A673 (cell line): ENCODE data around the gene GJD3. TPM values are rescaled to one million over a fixed set of nuclear protein-coding genes. Genes with fewer than 3 reads are reported as not detected.
A peak's percentile ranks its signal among the peaks of the same experiment; 100 is the strongest.

Experiments used
- BruUV-seq: library from RNA; stranded (reverse); fragments of 400-500 nt; replicated peaks from 2 replicates; lab custom pipeline; 2021; lab: Mats Ljungman, UMichigan
- CTCF ChIA-PET: fragments of 300-600 bp; sonication (Branson Sonifier 250); formaldehyde crosslinking; loops from one replicate; lab custom pipeline; 2022; ENCODE audit warnings: antibody characterized with exemption; lab: Charles Lee
- POLR2A ChIA-PET: fragments of 300-600 bp; sonication (Branson Sonifier 250); formaldehyde crosslinking; loops from one replicate; lab custom pipeline; 2022; ENCODE audit warnings: antibody characterized with exemption; ENCODE audit not compliant: low non-redundant PET; lab: Charles Lee
- DNase-seq: peaks from one replicate; pipeline ENCODE4 v3.0.0-alpha.2; 2015; ENCODE audit warnings: low spot score
- H3K27ac ChIP-seq: fragments of 200-600 bp; sonication (generic); 2 replicates; pipeline ENCODE4 v1.5.1; 2016; ENCODE audit warnings: mixed run types, low read depth, mild to moderate bottlenecking, mixed read lengths, antibody characterized with exemption, low read length; ENCODE audit not compliant: poor library complexity, severe bottlenecking
- H3K27me3 ChIP-seq: fragments of 200-600 bp; sonication (generic); replicated peaks from 2 replicates; pipeline ENCODE4 v1.6.1; 2017; ENCODE audit warnings: mixed run types, low read depth, mild to moderate bottlenecking, mixed read lengths, antibody characterized with exemption, low read length; ENCODE audit not compliant: insufficient read depth, poor library complexity
- H3K36me3 ChIP-seq: fragments of 200-600 bp; sonication (generic); 2 replicates; pipeline ENCODE4 v1.6.1; 2016; ENCODE audit warnings: mixed run types, mild to moderate bottlenecking, mixed read lengths, antibody characterized with exemption, low read length; ENCODE audit not compliant: insufficient read depth, poor library complexity, severe bottlenecking
- H3K4me1 ChIP-seq: fragments of 200-600 bp; sonication (generic); 2 replicates; pipeline ENCODE4 v1.6.1; 2017; ENCODE audit warnings: mixed run types, mild to moderate bottlenecking, mixed read lengths, antibody characterized with exemption, low read length; ENCODE audit not compliant: insufficient read depth, poor library complexity, severe bottlenecking
- H3K4me3 ChIP-seq: fragments of 200-600 bp; sonication (generic); 2 replicates; pipeline ENCODE4 v1.5.1; 2016; ENCODE audit warnings: low read depth, mixed run types, mild to moderate bottlenecking, mixed read lengths, low read length; ENCODE audit not compliant: poor library complexity, severe bottlenecking
- H3K9me3 ChIP-seq: fragments of 200-600 bp; sonication (generic); 2 replicates; pipeline ENCODE4 v1.6.1; 2016; ENCODE audit warnings: mixed run types, low read depth, mild to moderate bottlenecking, mixed read lengths, antibody characterized with exemption, low read length; ENCODE audit not compliant: poor library complexity, severe bottlenecking
- EZH2 ChIP-seq: fragments of 200-600 bp; sonication (generic); IDR thresholded peaks from 2 replicates; pipeline ENCODE4 v1.6.1; 2017; ENCODE audit warnings: borderline replicate concordance, low read depth, mild to moderate bottlenecking, mixed read lengths, antibody characterized with exemption, low read length; ENCODE audit not compliant: poor library complexity, severe bottlenecking
- intact Hi-C: fragments of 100-400 bp; cut with micrococcal nuclease; formaldehyde crosslinking; loops from one replicate; pipeline ENCODE4 v1.10.0; 2022; ENCODE audit not compliant: unreplicated experiment
- total RNA-seq: library from RNA; stranded (reverse); gene quantifications from 2 replicates; pipeline ENCODE4 v1.2.3, GENCODE V29; 2021
- TF ChIP-seq, protein P1 (sequence below): fragments of 300-800, 200-600 bp; sonication (generic); conservative IDR thresholded peaks from 2 replicates; pipeline ENCODE4 v1.5.1; 2017; ENCODE audit warnings: low read depth, mild to moderate bottlenecking, antibody characterized with exemption, low read length, moderate library complexity, mixed read lengths

GJD3 gene
- total RNA-seq, 1 experiment from 2014 or later, result not detected

DNA sequence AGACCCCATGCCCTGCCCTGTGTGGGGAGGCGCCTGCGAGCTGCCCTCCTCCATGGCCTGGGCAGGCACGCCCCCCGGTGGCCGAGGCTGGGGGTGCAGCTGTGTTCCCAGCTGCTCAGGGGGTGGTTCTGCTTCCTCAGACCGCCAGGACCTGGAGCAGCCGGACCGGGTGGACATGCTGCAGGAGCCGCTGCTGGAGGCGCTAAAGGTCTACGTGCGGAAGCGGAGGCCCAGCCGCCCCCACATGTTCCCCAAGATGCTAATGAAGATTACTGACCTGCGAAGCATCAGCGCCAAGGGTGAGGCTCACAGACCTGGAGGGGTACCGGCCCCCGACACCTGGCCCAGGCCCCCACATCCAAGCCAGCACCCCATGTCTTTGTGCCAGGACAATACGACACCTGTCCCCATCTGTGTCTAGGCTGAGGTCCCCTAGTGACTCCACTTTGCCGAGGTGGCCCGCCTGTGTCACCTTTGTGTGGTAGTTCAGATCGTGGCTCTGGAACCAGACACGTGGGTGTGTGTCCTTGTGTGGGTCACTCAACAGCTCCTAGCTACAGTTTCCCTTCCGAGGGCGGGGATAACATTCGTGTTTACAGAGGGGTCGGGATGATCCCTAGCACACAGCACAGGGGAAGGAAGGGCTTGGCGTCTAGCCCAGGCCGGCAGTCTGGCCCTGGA lies 9.3 kb downstream of the GJD3 start:
- ChIA-PET CTCF (interaction anchor here (0.6 to 2.6 kb wide), 4 partner anchors 48 to 1124 kb away, joined by 4 to 16 read pairs (median 6); no protein-coding TSS in a partner anchor), POLR2A (no interaction called here)
- peaks cover 13% of the 10 kb centered on the region for H3K36me3 ChIP-seq
- H3K4me1 ChIP-seq, result peaks cover 17% of the 10 kb centered on the region
- BruUV-seq, result no TSS peak
- intact Hi-C loops, result loop anchor here (1.0 to 10.0 kb wide), 2 partner anchors 52 to 210 kb away; partner anchors contain the start of gene CCR7
- H3K27ac ChIP-seq, result no peak overlapping the region
- H3K4me3 ChIP-seq, result no peak overlapping the region
- no peak for TF ChIP-seq EZH2
- TF ChIP-seq, protein P1, sequence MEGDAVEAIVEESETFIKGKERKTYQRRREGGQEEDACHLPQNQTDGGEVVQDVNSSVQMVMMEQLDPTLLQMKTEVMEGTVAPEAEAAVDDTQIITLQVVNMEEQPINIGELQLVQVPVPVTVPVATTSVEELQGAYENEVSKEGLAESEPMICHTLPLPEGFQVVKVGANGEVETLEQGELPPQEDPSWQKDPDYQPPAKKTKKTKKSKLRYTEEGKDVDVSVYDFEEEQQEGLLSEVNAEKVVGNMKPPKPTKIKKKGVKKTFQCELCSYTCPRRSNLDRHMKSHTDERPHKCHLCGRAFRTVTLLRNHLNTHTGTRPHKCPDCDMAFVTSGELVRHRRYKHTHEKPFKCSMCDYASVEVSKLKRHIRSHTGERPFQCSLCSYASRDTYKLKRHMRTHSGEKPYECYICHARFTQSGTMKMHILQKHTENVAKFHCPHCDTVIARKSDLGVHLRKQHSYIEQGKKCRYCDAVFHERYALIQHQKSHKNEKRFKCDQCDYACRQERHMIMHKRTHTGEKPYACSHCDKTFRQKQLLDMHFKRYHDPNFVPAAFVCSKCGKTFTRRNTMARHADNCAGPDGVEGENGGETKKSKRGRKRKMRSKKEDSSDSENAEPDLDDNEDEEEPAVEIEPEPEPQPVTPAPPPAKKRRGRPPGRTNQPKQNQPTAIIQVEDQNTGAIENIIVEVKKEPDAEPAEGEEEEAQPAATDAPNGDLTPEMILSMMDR, result peak; percentile 76
- H3K27me3 ChIP-seq, result no peaks in the 10 kb centered on the region
- no peaks in the 10 kb centered on the region for H3K9me3 ChIP-seq
- peak; percentile 55 for DNase-seq

DNA sequence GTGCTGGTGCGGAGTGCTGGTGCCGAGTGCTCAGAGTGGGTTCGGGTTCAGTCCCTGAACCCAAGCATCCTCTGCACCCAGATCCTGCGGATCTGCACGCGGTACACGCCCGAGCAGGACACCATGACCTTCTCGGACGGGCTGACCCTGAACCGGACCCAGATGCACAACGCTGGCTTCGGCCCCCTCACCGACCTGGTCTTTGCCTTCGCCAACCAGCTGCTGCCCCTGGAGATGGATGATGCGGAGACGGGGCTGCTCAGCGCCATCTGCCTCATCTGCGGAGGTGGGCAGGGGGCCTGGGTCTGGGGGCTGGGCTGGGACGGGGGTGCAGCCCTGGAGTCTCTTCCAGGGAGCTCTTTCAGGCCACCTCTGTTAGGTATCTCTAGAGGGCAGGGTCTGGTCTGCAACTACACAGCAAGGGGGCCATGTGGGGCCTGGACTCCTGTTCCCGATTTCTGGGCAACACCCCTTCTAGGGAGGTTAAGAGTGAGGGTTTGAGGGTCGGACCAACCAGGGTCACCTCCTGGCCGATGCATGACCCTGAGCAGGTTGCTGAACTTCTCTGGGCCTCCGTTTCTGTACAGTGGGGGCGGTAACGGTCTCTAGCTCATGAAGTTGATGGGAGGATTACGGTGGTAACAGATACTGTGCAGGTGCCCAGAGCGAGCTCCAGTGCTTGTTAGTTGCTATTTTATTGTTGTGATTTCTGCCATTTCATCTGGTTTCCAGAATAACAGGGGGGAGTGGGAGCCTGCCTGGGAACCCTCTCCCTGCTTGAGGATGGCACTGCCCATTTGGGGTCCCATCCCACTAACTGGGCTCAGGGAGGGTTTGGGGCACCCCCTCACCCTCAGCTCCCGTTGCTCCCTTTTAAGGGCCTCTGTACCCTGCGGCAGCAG lies 10.1 kb downstream of the GJD3 start:
- CTCF ChIA-PET, result interaction anchor here (0.9 to 2.6 kb wide), 3 partner anchors 47 to 51 kb away, joined by 4 to 16 read pairs (median 7); no protein-coding TSS in a partner anchor
- intact Hi-C loops, result loop anchor here (1.0 to 10.0 kb wide), 3 partner anchors 51 to 210 kb away; partner anchors contain the start of gene CCR7
- POLR2A ChIA-PET, result no interaction called here
- H3K4me1 ChIP-seq, result peaks cover 25% of the 10 kb centered on the region
- BruUV-seq, result no TSS peak
- H3K9me3 ChIP-seq, result no peaks in the 10 kb centered on the region
- no peak overlapping the region for H3K4me3 ChIP-seq
- no peak overlapping the region for H3K27ac ChIP-seq
- H3K27me3 ChIP-seq, result no peaks in the 10 kb centered on the region
- TF ChIP-seq, protein P1, result no peak
- no peak for TF ChIP-seq EZH2
- peaks cover 13% of the 10 kb centered on the region for H3K36me3 ChIP-seq
- no peak for DNase-seq

DNA sequence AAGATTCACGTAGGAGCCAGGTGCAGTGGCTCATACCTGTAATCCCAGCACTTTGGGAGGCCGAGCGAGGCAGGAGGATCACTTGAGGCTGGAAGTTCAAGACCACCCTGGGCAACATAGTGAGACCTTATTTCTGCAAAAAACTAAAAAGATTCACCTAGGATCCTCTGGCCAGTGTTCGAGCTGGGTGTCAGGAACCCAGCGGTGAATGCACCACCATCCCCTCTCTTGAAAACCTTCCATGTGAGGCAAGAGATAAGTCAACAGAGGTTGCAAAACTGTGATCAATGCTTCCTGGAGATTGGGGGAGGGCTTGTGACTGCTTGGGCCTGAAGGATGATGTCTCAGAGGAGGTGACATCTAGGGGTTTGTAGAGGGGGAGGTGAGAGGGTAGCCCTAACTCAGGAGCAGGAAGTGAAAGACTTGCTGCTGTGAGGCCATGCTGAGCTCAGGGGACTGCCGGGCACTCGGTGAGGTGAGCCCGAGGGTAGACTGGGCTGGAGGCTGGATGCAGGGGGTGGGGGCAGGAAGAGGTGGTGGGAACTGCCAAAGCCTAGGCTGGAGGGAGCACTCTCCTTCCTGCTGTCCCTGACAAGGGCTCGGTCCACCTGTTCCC lies 11.7 kb downstream of the GJD3 start:
- Histone ChIP-seq H3K4me1 (peaks cover 36% of the 10 kb centered on the region), H3K9me3 (no peaks in the 10 kb centered on the region), H3K36me3 (peaks cover 13% of the 10 kb centered on the region), H3K27ac (no peak overlapping the region), H3K4me3 (no peak overlapping the region), H3K27me3 (no peaks in the 10 kb centered on the region)
- ChIA-PET POLR2A (no interaction called here), CTCF (interaction anchor here (2.6 kb wide), 1 partner anchor 50 kb away, joined by 16 read pairs; no protein-coding TSS in a partner anchor)
- DNase-seq, result no peak
- intact Hi-C loops, result loop anchor here (5.0 to 10.0 kb wide), 2 partner anchors 151 to 212 kb away; partner anchors contain the start of gene CCR7
- no TSS peak for BruUV-seq
- TF ChIP-seq, protein P1, result no peak
- no peak for TF ChIP-seq EZH2
